Measurements from ENCODE around the gene NHS. TPM values are rescaled to one million over a fixed set of nuclear protein-coding genes. Genes with fewer than 3 reads are reported as not detected.
"Not testable (repeated sequence)": the region's sequence is repeated elsewhere in the genome, so short reads cannot be mapped to it uniquely, and the experiment has no call there.

The NHS gene
- polyA plus RNA-seq, 3 donors = 15.2 to 26.8 (median 25.4) TPM

- no peak for DNase-seq
Measured at GRCh38 chrX:17494216-17494615, 119.2 kb downstream of the NHS start.

DNA sequence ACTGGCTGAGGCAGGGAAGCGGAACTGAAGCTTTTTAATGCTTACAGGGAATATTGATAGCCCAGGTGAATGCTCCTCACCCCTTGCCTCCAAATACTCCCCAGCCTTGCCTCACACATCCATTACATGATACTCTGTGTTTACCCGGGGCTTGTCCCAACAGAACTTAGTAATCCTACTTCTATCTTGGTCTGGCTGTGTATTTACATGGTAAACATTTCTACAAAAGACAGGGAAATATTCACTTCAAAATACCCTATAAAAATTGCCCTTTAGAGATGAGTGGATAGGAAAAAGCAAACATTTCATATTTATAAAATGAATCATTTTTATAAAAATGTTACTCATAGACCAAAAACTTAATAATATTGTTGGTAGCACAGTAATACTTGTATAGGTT is 120.1 kb downstream of the NHS start:
- DNase-seq = no peak

DNA sequence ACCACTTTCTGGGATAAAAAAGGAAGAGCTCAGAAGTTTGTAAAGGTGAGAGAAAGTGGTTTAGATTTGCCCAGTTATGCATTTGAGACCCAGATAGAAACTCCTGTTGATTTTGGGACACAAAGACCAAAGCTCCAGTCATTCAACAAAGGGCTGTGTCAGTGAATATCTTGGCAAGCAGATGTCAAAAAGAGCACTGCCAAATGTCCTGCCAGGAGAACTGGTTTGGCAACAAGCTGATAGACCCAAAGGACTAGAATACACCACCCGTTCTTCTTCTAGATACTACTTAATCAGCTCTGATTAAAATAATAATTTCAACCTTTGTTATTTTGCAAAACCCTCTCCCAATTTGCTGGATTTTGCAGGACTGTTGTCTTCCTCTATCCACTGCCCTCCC is 121.4 kb downstream of the NHS start:
- no peak for DNase-seq

DNA sequence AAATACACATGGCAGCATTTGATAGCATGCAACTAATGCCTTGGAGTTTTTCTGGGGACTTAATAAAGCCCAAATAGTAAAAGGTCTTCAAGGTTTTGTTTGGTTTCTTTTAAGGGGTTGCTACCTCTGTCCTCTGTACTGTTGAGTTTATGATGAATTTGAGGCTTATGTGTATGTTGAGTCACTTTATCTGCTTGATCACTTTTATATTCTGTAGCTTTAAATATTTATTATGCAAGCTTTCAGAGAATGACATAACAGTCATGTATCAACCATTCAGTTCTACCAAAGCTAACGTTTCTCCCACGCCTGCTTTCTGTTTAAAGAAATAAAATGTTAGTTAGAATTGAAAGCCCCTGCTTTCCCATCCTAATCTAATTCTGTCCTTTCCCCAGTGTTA is 122.2 kb downstream of the NHS start:
- DNase-seq = no peak

GRCh38 chrX:17499512-17499911 is 124.5 kb downstream of the NHS start:
- DNase-seq = no peak

- no peak for DNase-seq
Measured at GRCh38 chrX:17500145-17500579, 125.2 kb downstream of the NHS start.

DNA sequence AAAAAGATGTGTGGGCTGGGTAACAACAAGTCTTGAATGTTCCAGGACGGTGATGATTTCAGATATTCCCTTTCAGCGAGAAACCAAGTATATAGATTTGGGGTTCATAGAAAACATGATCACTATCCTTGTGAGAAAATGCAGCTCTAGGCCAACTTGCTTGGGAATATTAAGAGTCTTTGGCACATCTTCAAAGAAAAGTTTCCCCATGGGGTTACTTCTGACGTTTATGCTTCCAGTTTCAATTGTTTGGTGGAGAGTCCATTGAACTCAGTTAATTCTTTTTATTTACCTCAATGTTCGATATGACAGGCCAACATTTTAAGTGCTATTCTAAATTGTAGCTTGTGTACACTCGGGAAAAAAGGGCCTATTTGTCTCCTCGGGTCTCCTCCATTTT is 126.7 kb downstream of the NHS start:
- no peak for DNase-seq

DNA sequence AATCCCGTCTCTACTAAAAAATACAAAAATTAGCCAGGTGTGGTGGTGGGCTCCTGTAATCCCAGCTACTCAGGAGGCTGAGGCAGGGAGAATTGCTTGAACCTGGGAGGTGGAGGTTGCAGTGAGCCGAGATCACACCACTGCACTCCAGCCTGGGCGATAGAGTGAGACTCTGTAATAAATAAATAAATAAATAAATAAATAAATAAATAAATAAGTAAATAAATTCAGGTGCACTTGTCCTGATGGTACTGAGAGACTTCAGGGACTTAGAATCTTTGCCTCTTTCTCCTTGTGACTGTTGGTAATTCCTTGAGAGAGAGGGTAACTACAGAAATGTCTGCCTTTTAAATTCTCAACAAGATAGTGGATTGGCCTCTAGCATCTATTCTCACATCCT is 131.4 kb downstream of the NHS start:
- not testable (repeated sequence) for DNase-seq

GRCh38 chrX:17511556-17511955 is 136.6 kb downstream of the NHS start:
- no peak for DNase-seq

GRCh38 chrX:17519358-17519757 is 144.4 kb downstream of the NHS start:
- DNase-seq = no peak

GRCh38 chrX:17520016-17520615 is 145.1 kb downstream of the NHS start:
- no peak for DNase-seq

GRCh38 chrX:17521871-17522693 is 147.1 kb downstream of the NHS start:
- DNase-seq = no peak

DNA sequence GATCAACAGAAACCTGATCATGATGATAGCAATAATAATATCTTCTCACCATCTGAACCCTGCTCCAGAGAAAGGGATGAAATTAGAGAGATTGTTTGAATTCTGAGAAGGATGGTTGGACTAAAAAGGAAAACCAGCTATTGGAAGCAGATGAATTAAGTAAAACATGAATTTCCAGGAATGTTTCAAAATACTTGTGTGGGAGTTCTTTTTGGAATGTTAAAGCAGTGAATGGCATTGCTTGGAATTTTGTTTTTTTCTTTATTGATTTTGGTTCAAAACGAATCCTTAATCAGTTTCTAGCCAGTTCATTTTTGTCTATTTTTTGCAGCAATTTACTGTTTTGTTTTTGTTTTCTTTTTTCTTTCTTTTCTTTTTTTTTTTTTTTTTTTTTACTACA is 150.3 kb downstream of the NHS start:
- DNase-seq = no peak

DNA sequence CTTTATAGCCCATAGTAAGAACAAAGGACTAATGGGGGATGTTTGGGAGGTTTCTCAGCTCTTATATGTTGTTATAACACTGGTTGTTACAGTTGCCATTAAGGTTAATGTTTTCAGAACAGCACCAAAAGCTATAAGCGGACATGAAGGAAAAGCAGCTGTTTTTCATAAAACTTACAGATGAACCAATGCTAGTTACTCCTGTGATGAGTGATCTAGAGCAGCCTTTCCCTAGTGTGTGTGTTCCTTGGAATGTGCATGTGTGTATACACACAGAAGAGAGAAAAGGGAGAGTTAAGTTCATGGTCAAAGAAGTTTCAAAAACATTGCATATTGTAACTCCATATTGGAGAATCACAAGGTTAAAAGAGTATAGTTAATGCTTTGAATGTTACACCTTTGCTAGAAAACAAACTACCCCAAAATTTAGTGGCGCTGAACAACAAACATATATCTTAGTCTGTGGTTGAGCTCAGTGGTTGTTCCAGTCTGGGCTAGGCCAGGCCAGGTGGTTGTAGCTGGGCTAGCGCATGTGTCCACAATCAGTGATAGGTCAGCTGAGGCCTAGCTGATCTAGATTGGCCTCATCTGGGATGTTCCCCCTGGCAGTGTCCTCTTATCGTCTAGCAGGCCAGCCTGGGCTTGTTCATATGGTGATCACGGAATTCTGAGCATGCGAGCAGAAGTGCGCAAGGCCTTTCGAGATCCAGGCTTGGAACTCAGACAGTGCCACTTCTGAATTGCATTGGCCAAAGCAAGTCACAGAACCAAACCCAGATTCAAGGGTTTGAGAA is 151.0 kb downstream of the NHS start:
- no peak for DNase-seq

- no peak for DNase-seq
Measured at GRCh38 chrX:17527135-17527701, 152.2 kb downstream of the NHS start.

DNA sequence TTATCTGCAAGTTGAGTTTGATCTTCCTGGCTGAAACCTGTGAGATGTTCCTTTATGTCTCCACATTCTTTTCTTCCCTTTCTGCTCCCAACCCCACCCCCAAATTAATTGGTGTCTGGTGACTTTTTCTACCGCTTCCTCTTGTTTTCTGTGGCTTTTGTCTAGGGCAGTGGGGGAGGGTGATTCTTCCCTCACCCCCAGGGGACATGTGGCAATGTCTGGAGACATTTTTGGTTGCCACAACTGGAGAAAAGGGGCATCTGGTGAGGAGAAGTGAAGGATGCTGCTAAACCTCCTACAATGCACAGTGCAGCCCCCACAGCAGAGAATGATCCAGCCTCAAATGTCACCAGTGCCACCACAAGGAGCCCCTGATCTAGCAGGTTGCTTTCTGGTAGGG is 152.9 kb downstream of the NHS start:
- DNase-seq = no peak

- DNase-seq = no peak
Measured at GRCh38 chrX:17529151-17529745, 154.2 kb downstream of the NHS start.

DNA sequence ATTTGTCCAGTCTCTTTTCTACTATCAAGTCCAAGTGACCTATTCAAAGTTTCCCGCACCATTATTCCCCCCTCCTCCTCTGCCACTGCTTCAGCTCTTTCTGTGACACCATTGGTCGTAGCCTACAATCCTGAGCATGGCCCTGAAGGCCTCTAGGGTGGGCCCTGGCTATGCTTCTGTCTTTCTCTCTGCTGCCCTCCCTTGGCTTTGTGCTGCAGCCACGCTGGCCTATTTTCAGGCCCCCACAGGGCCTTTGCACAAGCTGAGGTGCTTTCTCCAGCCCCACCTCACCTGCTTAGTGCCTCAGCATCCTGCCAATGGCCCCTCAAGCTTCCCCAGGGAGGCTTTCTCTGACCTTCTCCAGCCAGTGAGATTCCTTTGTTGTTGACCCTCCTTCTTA is 156.5 kb downstream of the NHS start:
- no peak for DNase-seq

DNA sequence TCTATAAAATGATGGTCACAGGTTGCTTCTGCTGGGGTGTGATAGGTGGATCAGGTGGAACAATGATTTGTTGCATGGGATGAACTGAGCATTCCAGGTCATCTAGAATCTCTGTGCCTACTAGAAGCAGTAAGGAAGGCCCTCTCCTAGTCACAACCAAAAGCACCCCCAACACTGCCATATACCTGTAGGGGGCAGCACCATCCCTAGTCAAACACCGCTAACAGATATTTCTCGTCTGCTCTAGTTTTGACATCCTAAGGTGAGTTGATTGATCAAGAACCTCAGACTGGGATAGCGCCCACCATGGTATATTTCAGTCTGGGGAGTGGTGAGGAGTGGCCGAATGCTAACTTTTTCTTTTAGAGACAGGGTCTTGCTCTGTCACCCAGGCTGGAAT is 160.2 kb downstream of the NHS start:
- DNase-seq = no peak

DNA sequence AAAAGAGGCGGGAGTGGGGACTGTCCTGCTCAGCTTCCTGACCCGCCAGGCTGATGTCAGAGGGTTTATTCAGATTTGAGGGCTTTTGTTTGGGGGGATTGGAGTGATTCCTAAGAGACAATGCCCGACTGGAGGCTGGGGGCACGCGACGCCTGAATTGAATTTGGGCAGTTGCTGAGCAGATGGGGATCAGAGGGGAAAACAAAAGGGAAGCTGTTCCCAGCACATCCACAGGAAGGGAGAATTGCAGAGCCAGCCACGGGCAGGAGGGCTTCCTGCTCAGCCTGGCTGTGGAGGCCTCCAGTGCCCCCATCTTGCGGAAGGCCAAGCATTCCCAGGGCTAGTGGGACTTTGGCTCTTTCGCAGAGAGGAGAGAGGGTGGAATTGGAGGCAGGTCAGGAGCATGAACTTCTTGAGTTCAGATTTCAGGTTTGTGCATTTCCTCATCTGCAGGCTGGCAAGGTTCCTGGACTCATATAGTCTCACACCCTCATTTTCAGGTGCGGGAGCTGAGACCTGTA is 162.8 kb downstream of the NHS start:
- no peak for DNase-seq

GRCh38 chrX:17542123-17542522 is 167.1 kb downstream of the NHS start:
- no peak for DNase-seq

GRCh38 chrX:17544821-17545220 is 169.8 kb downstream of the NHS start:
- no peak for DNase-seq

Data from renal pelvis (tissue), 4 donors.